Hepatic stellate cell (primary cell): Measurements from ENCODE around the gene ZKSCAN3.
A peak's percentile ranks its signal among the peaks of the same experiment; 100 is the strongest.
"Not testable (repeated sequence)": the region's sequence is repeated elsewhere in the genome, so short reads cannot be mapped to it uniquely, and the experiment has no call there.

Source experiments
- DNase-seq: peaks from one replicate; pipeline ENCODE4 v3.0.0; 2011; ENCODE audit warnings: low spot score

The ZKSCAN3 gene

GRCh38 chr6:28343898-28344677 lies 5.7 kb upstream of the ZKSCAN3 start:
- DNase-seq = no peak

GRCh38 chr6:28345201-28345600 lies 4.5 kb upstream of the ZKSCAN3 start:
- DNase-seq = no peak

GRCh38 chr6:28347119-28347518 lies 2.6 kb upstream of the ZKSCAN3 start:
- DNase-seq = no peak

- no peak for DNase-seq
Observed at GRCh38 chr6:28349344-28349891, 329 bp upstream of the ZKSCAN3 start.

- no peak for DNase-seq
Observed at GRCh38 chr6:28351087-28351486, 1.3 kb downstream of the ZKSCAN3 start.

GRCh38 chr6:28351493-28351925 lies 1.8 kb downstream of the ZKSCAN3 start:
- DNase-seq = no peak

- DNase-seq = no peak
Observed at GRCh38 chr6:28353356-28353755, 3.6 kb downstream of the ZKSCAN3 start.

- no peak for DNase-seq
Observed at GRCh38 chr6:28353981-28354676, 4.4 kb downstream of the ZKSCAN3 start.

GRCh38 chr6:28354688-28355554 lies 5.2 kb downstream of the ZKSCAN3 start:
- DNase-seq = no peak

GRCh38 chr6:28355743-28356665 lies 6.3 kb downstream of the ZKSCAN3 start:
- DNase-seq = peak; percentile 71

GRCh38 chr6:28356666-28357020 lies 6.9 kb downstream of the ZKSCAN3 start:
- DNase-seq = no peak

GRCh38 chr6:28357036-28357435 lies 7.3 kb downstream of the ZKSCAN3 start:
- no peak for DNase-seq

GRCh38 chr6:28359562-28359961 lies 9.8 kb downstream of the ZKSCAN3 start:
- DNase-seq = not testable (repeated sequence)

GRCh38 chr6:28360961-28361360 lies 11.2 kb downstream of the ZKSCAN3 start:
- DNase-seq = no peak

GRCh38 chr6:28365590-28365989 lies 15.8 kb downstream of the ZKSCAN3 start:
- not testable (repeated sequence) for DNase-seq

GRCh38 chr6:28368522-28368921 lies 18.8 kb downstream of the ZKSCAN3 start:
- no peak for DNase-seq

- DNase-seq = no peak
Observed at GRCh38 chr6:28369463-28369862, 19.7 kb downstream of the ZKSCAN3 start.

GRCh38 chr6:28370440-28370839 lies 20.7 kb downstream of the ZKSCAN3 start:
- no peak for DNase-seq

- DNase-seq = no peak
Observed at GRCh38 chr6:28371280-28371679, 21.5 kb downstream of the ZKSCAN3 start.

GRCh38 chr6:28371706-28372451 lies 22.1 kb downstream of the ZKSCAN3 start:
- no peak for DNase-seq
